ENCODE data around the gene MMP19.
"Not testable (repeated sequence)": the region's sequence is repeated elsewhere in the genome, so short reads cannot be mapped to it uniquely, and the experiment has no call there.

The MMP19 gene, protein sequence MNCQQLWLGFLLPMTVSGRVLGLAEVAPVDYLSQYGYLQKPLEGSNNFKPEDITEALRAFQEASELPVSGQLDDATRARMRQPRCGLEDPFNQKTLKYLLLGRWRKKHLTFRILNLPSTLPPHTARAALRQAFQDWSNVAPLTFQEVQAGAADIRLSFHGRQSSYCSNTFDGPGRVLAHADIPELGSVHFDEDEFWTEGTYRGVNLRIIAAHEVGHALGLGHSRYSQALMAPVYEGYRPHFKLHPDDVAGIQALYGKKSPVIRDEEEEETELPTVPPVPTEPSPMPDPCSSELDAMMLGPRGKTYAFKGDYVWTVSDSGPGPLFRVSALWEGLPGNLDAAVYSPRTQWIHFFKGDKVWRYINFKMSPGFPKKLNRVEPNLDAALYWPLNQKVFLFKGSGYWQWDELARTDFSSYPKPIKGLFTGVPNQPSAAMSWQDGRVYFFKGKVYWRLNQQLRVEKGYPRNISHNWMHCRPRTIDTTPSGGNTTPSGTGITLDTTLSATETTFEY

GRCh38 chr12:55842681-55843429 is at the start of gene MMP19:
Gene MMP19, minus strand, starts transcription at chr12:55842936. Its CDS starts 106 bp downstream, at chr12:55842830.
- DNase-seq = no peak

DNA sequence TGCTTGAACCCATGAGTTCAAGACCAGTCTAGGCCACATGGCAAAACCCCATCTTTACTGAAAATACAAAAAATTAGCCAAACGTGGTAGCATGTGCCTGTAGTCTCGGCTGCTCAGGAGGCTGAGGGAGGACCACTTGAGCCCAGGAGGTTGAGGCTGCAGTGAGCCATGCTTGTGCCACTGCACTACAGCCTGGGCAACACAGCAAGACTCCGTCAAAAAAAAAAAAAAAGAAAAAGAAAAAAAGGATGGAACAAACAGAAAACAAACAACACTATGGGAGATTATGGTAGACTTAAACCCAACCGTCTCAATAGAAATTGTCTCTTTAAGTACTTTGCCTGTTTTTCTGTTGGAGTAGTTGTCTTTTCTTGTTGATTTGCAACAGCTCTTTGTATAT is 48.6 kb upstream of the MMP19 start:
- DNase-seq = no peak

- no peak for DNase-seq
Observed at GRCh38 chr12:55885113-55885512, 42.4 kb upstream of the MMP19 start.

DNA sequence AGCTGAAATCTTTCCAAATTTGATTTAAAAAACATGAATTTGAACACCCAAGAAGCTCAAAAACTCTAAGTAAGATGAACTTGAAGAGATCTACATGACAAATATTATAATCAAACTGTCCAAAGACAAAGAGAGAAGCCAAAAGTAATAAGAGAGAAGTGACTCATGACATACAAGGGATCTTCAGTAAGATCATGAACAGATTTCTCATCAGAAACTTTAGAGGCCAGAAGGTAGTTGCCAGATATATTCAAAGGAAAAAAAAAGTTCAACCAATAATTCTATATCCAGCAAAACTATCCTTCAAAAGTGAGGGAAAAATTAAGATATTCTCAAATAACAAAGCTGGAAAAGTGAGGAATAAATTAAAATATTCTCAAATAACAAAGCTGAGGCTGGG is 35.1 kb upstream of the MMP19 start:
- DNase-seq = no peak

DNA sequence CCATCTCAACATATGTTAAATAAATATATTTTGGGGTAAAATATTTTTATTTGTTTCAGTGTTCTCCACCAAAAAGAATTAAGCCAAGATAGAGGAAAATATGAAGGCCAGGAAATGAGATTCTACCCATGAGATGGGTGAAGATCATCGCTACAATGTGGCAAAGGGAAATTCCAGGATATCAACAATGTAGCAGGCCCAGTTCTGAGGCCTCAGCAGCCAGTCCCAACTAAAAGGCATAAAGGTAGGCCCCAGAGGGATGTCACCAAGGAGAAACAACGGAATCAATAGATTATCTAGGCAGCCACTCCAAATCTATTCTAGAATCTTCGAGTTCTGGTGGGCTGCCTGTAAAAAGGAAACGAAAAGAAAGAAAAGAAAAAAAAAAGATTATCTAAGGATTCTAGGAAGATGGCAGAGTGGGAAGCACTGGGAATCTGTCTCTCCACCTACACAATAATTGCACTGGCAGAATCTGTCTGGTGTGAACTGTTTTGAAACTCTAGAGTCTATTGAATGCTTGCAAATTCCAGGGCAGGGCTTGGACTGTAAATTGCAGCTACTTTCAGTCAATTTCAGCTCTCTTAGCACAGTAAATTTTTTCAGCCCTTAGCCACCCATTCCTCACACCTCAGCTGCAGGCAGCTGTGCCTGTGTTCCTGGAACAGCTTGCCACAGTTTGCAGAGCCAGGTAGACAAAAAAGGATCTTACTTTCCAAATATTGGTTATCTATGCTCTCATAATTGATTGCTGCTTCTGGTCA is 33.1 kb upstream of the MMP19 start:
- no peak for DNase-seq

DNA sequence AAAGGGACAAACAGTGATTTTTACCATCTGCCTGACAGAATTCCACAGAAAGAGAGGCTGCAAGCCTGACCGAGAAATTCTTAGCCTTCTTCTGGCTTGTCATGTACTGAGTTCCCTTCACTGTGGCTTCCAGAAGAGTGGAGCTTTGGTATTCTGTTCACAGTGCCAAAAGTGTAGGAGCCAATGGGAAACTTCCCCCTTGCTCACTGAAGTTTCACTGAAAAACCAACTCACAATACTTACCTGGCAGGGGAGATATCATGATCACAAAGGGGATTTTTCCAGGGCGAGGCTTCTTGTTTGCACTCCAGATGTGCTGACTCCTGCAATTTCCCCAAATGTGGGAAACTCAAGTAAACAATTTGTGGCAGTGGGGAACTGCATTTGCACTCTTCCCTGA is 31.7 kb upstream of the MMP19 start:
- no peak for DNase-seq

DNA sequence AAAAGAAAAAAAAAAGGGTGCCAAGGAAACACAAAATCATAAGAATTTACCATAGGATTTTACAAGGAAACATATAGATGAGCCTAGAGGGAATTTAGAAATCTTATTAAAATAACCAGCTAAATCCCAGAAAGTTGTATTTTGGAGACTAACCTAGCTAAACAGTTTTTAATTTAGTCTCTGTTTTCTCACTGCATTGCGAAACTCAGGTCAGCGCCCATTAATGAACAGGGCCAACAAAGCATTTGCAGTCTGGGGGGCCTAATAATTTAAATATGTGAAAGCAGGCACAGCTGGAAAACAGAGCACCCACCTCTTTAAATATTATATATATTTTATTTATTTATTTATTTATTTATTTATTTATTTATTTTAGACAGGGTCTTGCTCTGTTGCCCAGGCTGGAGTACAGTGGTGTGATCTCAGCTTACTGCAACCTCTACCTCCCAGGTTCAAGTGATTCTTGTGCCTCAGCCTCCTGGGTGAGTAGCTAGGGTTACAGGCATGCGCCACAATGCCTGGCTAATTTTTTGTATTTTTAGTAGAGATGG is 23.8 kb upstream of the MMP19 start:
- not testable (repeated sequence) for DNase-seq

DNA sequence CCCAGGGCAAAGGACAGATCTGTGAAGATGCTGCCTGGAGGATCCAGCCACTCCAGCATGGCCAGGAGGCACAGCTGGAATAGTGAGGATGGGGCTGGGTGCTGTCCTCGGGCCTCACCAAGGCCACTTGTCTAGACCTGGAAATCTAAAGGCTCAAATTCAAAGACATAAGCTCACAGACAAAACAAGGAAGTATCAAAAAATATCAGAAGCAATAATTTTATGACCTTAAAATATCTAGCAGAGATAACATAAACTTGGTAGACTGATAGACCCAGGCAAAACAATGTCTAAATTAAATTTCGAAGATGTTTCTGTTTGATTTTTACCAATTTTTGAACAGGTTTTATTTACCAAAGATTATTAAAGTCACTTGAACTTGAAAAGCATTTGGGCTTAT is 22.6 kb upstream of the MMP19 start:
- DNase-seq = no peak

DNA sequence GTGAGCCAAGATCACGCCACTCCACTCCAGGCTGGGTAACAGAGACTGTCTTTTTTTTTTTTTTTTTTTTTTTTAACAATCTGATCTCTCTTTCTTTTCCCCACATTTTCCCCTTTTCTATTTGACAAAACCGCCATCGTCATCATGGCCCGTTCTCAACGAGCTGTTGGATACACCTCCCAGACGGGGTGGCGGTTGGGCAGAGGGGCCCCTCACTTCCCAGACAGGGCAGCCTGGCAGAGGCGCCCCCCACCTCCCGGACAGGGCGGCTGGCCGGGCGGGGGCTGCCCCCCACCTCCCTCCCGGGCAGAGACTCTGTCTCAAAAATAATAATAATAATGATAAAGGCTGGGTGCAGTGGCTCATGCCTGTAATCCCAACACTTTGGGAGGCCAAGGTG is 20.2 kb upstream of the MMP19 start:
- not testable (repeated sequence) for DNase-seq

DNA sequence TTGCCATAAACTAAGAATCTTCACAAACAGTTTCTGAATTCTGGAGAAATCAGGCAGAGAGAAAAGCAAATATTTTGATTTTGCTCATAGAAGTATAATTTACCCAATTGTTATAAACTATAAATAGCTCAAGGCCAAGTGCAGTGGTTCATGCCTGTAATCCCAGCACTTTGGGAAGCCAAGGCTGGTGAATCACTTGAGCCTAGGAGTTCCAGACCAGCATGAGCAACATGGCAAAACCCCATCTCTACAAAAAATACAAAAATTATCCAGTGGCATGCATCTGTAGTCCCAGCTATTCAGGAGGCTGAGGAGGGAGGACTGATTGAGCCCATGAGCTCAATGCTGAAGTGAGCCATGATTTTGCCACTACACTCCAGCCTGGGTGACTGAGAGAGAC is 19.6 kb upstream of the MMP19 start:
- no peak for DNase-seq

DNA sequence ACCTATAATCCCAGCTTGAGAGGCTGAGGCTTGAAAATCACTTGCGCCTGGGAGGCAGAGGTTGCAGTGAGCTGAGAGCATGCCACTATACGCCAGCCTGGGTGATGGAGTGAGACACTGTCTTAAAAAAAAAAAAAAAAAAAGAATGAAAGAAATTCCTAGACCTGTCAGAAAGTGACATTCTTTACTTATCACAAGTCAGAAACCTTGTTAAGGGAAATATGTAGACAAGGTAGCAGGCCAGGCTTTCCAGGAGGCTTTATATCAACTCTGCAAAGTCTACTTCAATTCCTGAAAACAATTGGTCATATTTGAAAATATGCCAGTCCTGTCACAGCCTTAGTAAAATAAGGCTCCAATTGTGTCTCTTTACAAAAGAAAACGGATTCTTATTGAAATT is 19.1 kb upstream of the MMP19 start:
- DNase-seq = no peak

GRCh38 chr12:55861396-55861795 is 18.7 kb upstream of the MMP19 start:
- DNase-seq = no peak

- no peak for DNase-seq
Observed at GRCh38 chr12:55852740-55853139, 10.0 kb upstream of the MMP19 start.

DNA sequence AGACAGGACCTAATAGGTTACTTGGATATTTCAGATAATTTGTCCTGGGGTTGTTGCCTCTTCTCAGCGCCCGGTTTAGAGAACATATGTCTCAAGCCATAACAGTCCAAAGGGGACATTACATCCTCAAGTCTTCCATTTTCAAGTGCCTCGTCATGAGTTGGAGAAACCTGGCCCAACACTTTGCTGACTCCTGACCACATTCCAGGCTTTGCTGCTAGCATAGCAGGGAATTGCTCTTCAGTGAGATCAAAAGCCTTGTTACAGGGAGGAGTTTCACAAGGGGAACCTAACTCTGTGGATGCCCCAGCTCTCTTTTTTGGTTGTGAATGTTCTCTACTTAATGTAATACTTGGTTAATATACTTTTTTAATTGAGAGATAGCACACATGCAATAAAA is 8.2 kb upstream of the MMP19 start:
- DNase-seq = no peak

DNA sequence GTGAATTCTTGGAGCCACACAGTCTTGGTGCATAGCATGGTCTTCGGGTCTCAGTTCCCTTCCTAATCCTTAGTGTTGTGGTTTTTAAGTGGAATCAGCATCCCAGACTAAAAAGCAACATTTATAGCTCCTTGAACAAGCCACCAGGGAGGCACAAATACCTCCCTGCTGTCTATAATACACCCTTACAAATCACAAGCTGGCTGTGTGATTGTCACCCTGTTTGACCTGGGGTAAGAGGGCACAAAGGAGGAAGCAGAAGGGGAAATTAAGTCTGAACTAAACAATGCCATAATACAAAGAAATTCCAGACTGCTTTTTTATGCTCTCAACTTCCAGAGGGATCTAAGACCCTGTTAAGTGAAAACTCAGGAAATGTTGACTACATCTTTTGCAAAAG is 7.7 kb upstream of the MMP19 start:
- DNase-seq = no peak

GRCh38 chr12:55849616-55850343 is 7.0 kb upstream of the MMP19 start:
- DNase-seq = no peak

GRCh38 chr12:55847603-55848291 is 5.0 kb upstream of the MMP19 start:
- DNase-seq = no peak

- no peak for DNase-seq
Observed at GRCh38 chr12:55847033-55847432, 4.3 kb upstream of the MMP19 start.

GRCh38 chr12:55845785-55846496 is 3.2 kb upstream of the MMP19 start:
- no peak for DNase-seq

- no peak for DNase-seq
Observed at GRCh38 chr12:55845361-55845760, 2.6 kb upstream of the MMP19 start.

DNA sequence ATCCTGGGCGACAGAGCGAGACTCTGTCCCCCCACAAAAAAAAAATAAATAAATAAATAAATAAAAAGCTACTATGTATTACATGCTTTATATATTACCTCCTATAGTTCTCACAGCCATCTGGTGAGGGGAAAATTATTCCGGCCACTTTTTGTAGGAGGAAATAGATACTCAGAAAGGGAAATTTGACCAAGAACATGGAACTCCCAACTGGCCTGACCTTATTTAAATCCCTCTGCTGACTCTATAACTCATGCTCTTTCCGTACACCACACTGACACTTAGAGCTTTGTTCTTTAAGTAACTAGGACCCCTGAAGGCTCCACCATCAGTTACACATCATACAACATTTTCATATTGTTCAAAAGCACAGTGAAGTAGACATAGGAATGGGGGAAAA is 2.2 kb upstream of the MMP19 start:
- no peak for DNase-seq

Data from NCI-H2171 treated with DMSO at 0.1 percent for 48 hours (cell line).